Measurements from ENCODE around the gene LYPD6B. TPM values are rescaled to one million over a fixed set of nuclear protein-coding genes. Genes with fewer than 3 reads are reported as not detected.

LYPD6B gene
- total and polyA plus RNA-seq, 10 of the 15 experiments (the other 5 are each of a cell fraction or from before 2014, with no cell fraction given): 1.0 to 6.6 (median 4.0) TPM

DNA sequence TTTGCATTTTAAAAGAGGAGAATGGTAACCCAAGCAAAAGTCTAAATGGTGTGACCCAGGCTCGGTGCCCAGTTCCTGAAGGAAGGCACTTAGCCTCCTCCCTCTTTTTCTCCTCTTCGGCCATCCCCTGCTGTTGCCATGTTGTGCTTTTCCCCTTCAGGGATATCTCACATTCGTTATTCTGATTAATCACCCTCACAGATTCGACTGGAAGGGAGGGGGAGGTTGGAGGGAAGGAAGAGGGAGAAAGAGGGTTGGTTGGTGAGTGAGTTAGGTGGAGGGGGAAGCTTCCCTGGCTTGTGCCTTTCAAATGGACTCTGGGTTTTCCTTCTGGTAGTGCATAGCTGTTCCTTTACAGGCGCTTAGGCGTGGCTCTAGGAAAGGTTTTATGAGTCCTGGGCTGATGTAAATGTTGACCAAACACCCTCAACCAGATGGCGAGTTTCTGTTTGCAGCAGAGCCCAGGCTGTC lies 39.0 kb upstream of the LYPD6B start:
- in situ Hi-C loops (cut with MboI) (no loop called here), intact Hi-C loops (cut with micrococcal nuclease; ENCODE audit: unreplicated experiment) (no loop called here)
- Histone ChIP-seq H3K36me3 (ENCODE audit: control insufficient read depth in 2 of 2, insufficient read depth in 2 of 2, low read length in 1 of 2) (no peaks in the 10 kb centered on the region), H4K20me1 (ENCODE audit: control insufficient read depth, insufficient read depth) (no peaks in the 10 kb centered on the region), H3K27ac (ENCODE audit: control insufficient read depth, insufficient read depth) (no peak overlapping the region), H2AFZ (ENCODE audit: control insufficient read depth, low read depth, low read length) (no peak overlapping the region), H3K79me2 (ENCODE audit: control insufficient read depth, insufficient read depth, low read length) (no peaks in the 10 kb centered on the region), H3K9me3 (replicated peaks; ENCODE audit: control insufficient read depth, insufficient read depth, low read length) (no peaks in the 10 kb centered on the region), H3K4me1 (ENCODE audit: control insufficient read depth, insufficient read depth, low read length) (peaks cover 4% of the 10 kb centered on the region; the same call in 1 of the 2 replicates), H3K4me2 (ENCODE audit: control insufficient read depth, insufficient read depth) (no peak overlapping the region), H3K4me3 (no peak overlapping the region), H3K27me3 (replicated peaks in 1 of 2; ENCODE audit: control insufficient read depth in 2 of 2, insufficient read depth in 2 of 2, low read length in 1 of 2) (no peaks in the 10 kb centered on the region), H3K9ac (ENCODE audit: control insufficient read depth, insufficient read depth, low read length) (no peak overlapping the region)
- ATAC-seq: no peak
- 48% methylated on average over 7 of the region's 7 CpGs for WGBS (ENCODE audit: insufficient coverage, insufficient replicate concordance, low lambda C conversion rate, missing lambda C conversion rate)
- FAIRE-seq: no peak
- no TSS peak for BruUV-seq (replicated peaks)
- POLR2A ChIA-PET: no interaction called here
- CTCF ChIA-PET: no interaction called here
- TF ChIP-seq BMI1 (IDR thresholded peaks at IDR 0.05; ENCODE audit: borderline replicate concordance) (no peak), ETV6 (conservative IDR thresholded peaks at IDR 0.05 in 1 of 2, IDR thresholded peaks at IDR 0.05 in 1 of 2; ENCODE audit: borderline replicate concordance in 1 of 2, low read depth in 1 of 2) (no peak), MYB (IDR thresholded peaks at IDR 0.05; ENCODE audit: borderline replicate concordance, low read depth, low read length) (no peak), BRCA1 (IDR thresholded peaks at IDR 0.05; ENCODE audit: low read depth, low read length) (no peak)
- TF ChIP-seq, protein P1, sequence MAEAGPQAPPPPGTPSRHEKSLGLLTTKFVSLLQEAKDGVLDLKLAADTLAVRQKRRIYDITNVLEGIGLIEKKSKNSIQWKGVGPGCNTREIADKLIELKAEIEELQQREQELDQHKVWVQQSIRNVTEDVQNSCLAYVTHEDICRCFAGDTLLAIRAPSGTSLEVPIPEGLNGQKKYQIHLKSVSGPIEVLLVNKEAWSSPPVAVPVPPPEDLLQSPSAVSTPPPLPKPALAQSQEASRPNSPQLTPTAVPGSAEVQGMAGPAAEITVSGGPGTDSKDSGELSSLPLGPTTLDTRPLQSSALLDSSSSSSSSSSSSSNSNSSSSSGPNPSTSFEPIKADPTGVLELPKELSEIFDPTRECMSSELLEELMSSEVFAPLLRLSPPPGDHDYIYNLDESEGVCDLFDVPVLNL (IDR thresholded peaks at IDR 0.05; ENCODE audit: low read depth, low read length): no peak
- SMC1A ChIA-PET (ENCODE audit: uncharacterized antibody, unreplicated experiment): no interaction called here
- RAD21 ChIA-PET (ENCODE audit: unreplicated experiment): no interaction called here
- DNase-seq (ENCODE audit: low read depth, low spot score): no peak
